ENCODE measurements around the gene LRRC8C.

Gene LRRC8C

GRCh38 chr1:89689234-89689633 lies 56.3 kb downstream of the LRRC8C start:
- Histone ChIP-seq H3K27ac (ENCODE audit: low read depth, low read length) (no peak overlapping the region), H3K9ac (ENCODE audit: low read length) (no peak overlapping the region), H3K4me2 (ENCODE audit: low read depth, low read length, poor library complexity, severe bottlenecking) (no peak overlapping the region)

GRCh38 chr1:89690595-89690994 lies 57.7 kb downstream of the LRRC8C start:
- Histone ChIP-seq H3K9me3 (ENCODE audit: insufficient read depth, low read length) (no peaks in the 10 kb centered on the region), H3K4me2 (ENCODE audit: low read depth, low read length, poor library complexity, severe bottlenecking) (no peak overlapping the region)

More at GRCh38 chr1:89689234-89689633, 56.3 kb downstream of the LRRC8C start:
- TF ChIP-seq CTCF (IDR thresholded peaks at IDR 0.05; ENCODE audit: insufficient read depth, low read length, poor library complexity, severe bottlenecking) (no peak), EZH2phosphoT487 (conservative IDR thresholded peaks at IDR 0.05; ENCODE audit: low read length) (no peak)
- Histone ChIP-seq H3F3A (ENCODE audit: insufficient read depth) (no peaks in the 10 kb centered on the region), H3K4me3 (ENCODE audit: insufficient read depth, low read length, poor library complexity, severe bottlenecking) (no peak overlapping the region), H4K20me1 (ENCODE audit: low read depth, low read length) (no peaks in the 10 kb centered on the region), H3K36me3 (ENCODE audit: low read length) (no peaks in the 10 kb centered on the region), H2AFZ (ENCODE audit: low read depth, low read length, severe bottlenecking) (no peak overlapping the region), H3K27me3 (ENCODE audit: low read length) (no peaks in the 10 kb centered on the region), H3K9me3 (ENCODE audit: insufficient read depth, low read length) (no peaks in the 10 kb centered on the region), H3K79me2 (ENCODE audit: insufficient read depth, low read length) (no peaks in the 10 kb centered on the region), H3K9me2 (replicated peaks; ENCODE audit: insufficient read depth, low read length) (no peaks in the 10 kb centered on the region)

GRCh38 chr1:89692601-89693521 lies 59.9 kb downstream of the LRRC8C start:
- Histone ChIP-seq H4K20me1 (ENCODE audit: low read depth, low read length) (no peaks in the 10 kb centered on the region), H3F3A (ENCODE audit: insufficient read depth) (no peaks in the 10 kb centered on the region), H3K4me2 (ENCODE audit: low read depth, low read length, poor library complexity, severe bottlenecking) (no peak overlapping the region), H3K9me2 (replicated peaks; ENCODE audit: insufficient read depth, low read length) (no peaks in the 10 kb centered on the region), H3K36me3 (ENCODE audit: low read length) (no peaks in the 10 kb centered on the region), H3K27me3 (ENCODE audit: low read length) (no peaks in the 10 kb centered on the region), H3K79me2 (ENCODE audit: insufficient read depth, low read length) (no peaks in the 10 kb centered on the region), H3K9me3 (ENCODE audit: insufficient read depth, low read length) (no peaks in the 10 kb centered on the region), H2AFZ (ENCODE audit: low read depth, low read length, severe bottlenecking) (no peak overlapping the region), H3K27ac (ENCODE audit: low read depth, low read length) (no peak overlapping the region), H3K4me3 (ENCODE audit: insufficient read depth, low read length, poor library complexity, severe bottlenecking) (no peak overlapping the region), H3K9ac (ENCODE audit: low read length) (no peak overlapping the region)
- TF ChIP-seq EZH2phosphoT487 (conservative IDR thresholded peaks at IDR 0.05; ENCODE audit: low read length) (no peak), CTCF (IDR thresholded peaks at IDR 0.05; ENCODE audit: insufficient read depth, low read length, poor library complexity, severe bottlenecking) (no peak)

More at GRCh38 chr1:89690595-89690994, 57.7 kb downstream of the LRRC8C start:
- H2AFZ ChIP-seq (ENCODE audit: low read depth, low read length, severe bottlenecking), result no peak overlapping the region
- H3K4me3 ChIP-seq (ENCODE audit: insufficient read depth, low read length, poor library complexity, severe bottlenecking), result no peak overlapping the region
- no peaks in the 10 kb centered on the region for H3K9me2 ChIP-seq (replicated peaks; ENCODE audit: insufficient read depth, low read length)
- H3K9ac ChIP-seq (ENCODE audit: low read length), result no peak overlapping the region
- no peaks in the 10 kb centered on the region for H4K20me1 ChIP-seq (ENCODE audit: low read depth, low read length)
- H3K79me2 ChIP-seq (ENCODE audit: insufficient read depth, low read length), result no peaks in the 10 kb centered on the region
- no peak overlapping the region for H3K27ac ChIP-seq (ENCODE audit: low read depth, low read length)
- no peaks in the 10 kb centered on the region for H3K27me3 ChIP-seq (ENCODE audit: low read length)
- no peaks in the 10 kb centered on the region for H3F3A ChIP-seq (ENCODE audit: insufficient read depth)
- H3K36me3 ChIP-seq (ENCODE audit: low read length), result no peaks in the 10 kb centered on the region
- no peak for TF ChIP-seq CTCF (IDR thresholded peaks at IDR 0.05; ENCODE audit: insufficient read depth, low read length, poor library complexity, severe bottlenecking)
- TF ChIP-seq EZH2phosphoT487 (conservative IDR thresholded peaks at IDR 0.05; ENCODE audit: low read length), result no peak
